GM06990 (cell line): ENCODE results near the gene RRM2.
A peak's percentile ranks its signal among the peaks of the same experiment; 100 is the strongest.
"Not testable (repeated sequence)": the region's sequence is repeated elsewhere in the genome, so short reads cannot be mapped to it uniquely, and the experiment has no call there.

ENCODE experiments used
- DNase-seq: peaks from one replicate; pipeline ENCODE4 v3.0.0-alpha.2; 2011; ENCODE audit not compliant: insufficient read length; ENCODE audit errors: extremely low read depth
- H3K27me3 ChIP-seq: replicated peaks from 2 replicates; pipeline ENCODE4 v1.6.0; 2011; ENCODE audit warnings: low read length; ENCODE audit not compliant: control insufficient read depth, insufficient read depth
- H3K36me3 ChIP-seq: 2 replicates; pipeline ENCODE4 v1.5.1; 2011; ENCODE audit warnings: low read length; ENCODE audit not compliant: control insufficient read depth, insufficient read depth
- H3K4me3 ChIP-seq: replicated peaks from 2 replicates; pipeline ENCODE4 v1.5.1; 2011; ENCODE audit warnings: low read depth, mild to moderate bottlenecking, control low read depth, low read length
- TF ChIP-seq, protein P1 (sequence below): IDR thresholded peaks from 2 replicates; pipeline ENCODE4 v1.5.1; 2011; ENCODE audit warnings: low read length, control low read depth, mild to moderate bottlenecking, inconsistent platforms; ENCODE audit not compliant: insufficient read depth, poor library complexity, severe bottlenecking

The RRM2 gene

DNA sequence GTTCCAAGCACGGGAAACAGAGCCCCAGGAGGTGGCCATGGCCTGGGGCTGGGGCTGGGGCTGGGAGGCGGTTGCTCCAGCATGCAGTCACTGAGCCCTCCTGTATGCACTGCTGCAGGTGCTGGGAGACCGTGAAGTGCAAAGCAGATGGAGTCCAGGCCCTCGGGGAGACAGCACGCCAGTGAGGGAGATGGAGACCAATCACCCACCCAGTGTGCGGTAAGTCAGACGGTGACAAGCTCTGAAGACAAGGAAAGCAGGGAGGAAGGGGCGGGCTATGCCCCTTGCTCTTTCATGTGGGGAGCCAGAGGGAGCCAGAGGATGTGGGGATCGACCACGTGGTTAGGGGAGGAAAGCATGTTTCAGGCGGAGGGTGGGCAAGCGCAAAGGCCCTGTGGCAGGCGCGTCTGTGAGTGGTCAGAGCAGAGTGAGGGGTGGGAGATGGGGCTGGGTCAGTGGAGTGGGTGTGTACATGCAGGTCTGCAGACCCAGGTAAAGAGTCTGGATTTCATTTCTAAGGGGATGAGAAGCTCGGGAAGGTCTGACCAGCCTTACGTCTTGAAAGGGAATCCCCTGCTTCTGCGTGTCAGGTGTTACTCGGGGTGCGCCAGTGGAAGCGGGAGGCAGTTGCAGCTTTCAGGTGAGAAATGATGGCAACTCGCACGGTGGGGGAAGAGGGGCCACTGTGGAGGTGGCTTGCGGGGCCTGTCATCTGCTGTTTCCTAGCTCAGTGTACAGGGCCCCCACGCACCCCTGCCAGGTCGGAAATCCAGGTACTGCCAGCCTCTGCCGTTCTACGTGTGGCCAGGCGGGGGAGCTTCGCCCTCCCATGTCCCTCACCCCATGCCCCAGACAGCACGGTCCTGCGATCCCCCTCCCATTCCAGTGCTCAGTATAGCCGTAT is 19.4 kb downstream of the RRM2 start:
- Histone ChIP-seq H3K27me3 (no peaks in the 10 kb centered on the region), H3K36me3 (peaks cover 2% of the 10 kb centered on the region), H3K4me3 (no peak overlapping the region)
- TF ChIP-seq, protein P1, sequence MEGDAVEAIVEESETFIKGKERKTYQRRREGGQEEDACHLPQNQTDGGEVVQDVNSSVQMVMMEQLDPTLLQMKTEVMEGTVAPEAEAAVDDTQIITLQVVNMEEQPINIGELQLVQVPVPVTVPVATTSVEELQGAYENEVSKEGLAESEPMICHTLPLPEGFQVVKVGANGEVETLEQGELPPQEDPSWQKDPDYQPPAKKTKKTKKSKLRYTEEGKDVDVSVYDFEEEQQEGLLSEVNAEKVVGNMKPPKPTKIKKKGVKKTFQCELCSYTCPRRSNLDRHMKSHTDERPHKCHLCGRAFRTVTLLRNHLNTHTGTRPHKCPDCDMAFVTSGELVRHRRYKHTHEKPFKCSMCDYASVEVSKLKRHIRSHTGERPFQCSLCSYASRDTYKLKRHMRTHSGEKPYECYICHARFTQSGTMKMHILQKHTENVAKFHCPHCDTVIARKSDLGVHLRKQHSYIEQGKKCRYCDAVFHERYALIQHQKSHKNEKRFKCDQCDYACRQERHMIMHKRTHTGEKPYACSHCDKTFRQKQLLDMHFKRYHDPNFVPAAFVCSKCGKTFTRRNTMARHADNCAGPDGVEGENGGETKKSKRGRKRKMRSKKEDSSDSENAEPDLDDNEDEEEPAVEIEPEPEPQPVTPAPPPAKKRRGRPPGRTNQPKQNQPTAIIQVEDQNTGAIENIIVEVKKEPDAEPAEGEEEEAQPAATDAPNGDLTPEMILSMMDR, result peak; percentile 69
- DNase-seq, result no peak

DNA sequence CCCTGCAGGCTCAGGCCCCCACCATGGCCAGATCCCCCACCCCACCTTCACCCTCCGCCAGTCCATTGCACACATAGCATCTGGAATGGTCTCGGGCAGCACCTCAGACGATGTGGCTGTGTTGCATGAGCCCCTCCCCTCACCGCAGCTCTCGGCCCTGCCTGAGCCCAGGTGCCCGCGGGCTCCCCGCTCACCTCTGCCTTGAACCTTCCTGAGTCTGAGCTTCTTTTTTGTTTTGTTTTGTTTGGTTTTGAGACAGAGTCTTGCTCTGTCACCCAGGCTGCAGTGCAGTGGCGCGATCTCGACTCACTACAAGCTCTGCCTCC is 20.1 kb downstream of the RRM2 start:
- Histone ChIP-seq H3K27me3 (no peaks in the 10 kb centered on the region), H3K4me3 (no peak overlapping the region), H3K36me3 (peaks cover 2% of the 10 kb centered on the region)
- DNase-seq, result no peak
- TF ChIP-seq, protein P1, result no peak

DNA sequence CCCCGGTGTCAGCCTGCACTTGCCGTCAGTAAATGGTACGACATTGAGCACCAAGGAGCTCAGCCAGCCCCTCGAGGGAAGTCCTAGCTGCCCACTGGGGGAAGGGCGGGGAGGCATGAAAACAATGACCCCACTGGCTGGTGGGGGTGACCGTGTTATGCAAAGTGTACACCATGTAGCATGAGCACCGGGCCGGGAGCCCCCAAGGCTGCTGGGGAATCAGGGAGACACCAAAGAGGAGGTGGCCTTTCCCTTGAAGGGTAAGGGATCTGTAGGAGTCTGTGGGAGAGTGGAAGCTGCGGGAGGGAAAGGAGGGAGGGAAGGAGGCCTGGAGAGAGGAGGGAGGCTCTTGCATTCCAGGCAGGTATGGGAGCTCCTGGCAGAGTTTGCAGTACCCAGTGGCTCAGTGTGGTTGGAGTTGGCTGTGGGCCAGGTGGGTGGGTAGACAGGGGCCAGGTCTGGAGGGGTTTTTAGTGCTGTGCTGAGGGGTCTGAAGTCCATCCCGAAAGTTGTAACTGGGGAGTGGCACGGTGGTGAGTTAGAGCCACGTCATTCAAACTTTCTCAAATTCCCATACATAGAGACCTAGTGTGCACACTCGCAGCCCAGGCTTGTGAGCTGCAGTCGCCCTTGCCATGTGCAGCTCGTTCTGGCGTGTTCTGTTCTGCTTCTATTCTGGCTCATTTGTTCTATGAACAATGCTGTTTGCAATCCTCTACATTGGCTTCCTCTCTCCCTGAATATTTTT is 22.4 kb downstream of the RRM2 start:
- TF ChIP-seq, protein P1, result no peak
- Histone ChIP-seq H3K36me3 (peaks cover 2% of the 10 kb centered on the region), H3K27me3 (no peaks in the 10 kb centered on the region), H3K4me3 (no peak overlapping the region)
- DNase-seq, result no peak

DNA sequence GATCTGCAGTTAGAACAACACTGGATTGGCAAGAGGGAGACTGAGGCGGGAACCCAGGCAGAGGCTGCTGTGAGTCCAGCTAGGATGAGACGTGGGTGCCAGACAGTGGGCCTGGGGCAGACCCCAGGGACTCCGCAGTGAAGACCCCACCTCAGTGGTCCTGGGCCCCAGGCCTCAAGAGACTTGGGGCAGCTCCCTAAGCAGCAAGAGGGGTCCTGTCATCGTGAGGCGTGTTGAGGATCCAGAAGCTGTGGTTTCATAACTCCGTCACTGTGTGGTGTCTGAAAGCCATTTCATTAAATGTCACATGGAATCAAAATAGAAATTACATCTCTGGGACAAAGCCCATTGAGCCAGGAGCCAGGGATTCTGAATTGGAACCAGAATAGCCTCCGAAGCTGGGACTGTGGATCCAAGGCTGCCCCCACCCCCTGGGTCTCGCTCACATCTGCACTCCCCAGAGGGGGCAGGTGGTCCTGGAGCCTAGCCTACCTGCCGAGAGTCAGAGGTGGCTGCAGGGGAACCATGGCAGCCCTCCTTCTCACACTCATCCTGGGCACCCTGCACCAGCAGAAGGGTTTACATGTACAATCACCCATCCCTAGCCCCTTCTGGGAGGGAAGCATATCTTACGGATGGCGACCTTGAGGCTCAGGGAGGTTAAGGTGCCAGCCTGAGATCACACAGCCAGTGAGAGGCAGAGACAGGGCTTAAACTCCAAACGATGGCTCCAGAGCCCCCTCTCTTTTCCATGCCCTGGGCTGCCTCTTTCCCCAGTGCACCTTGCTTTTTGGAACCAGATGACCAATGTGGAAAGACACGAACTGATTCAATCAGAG is 23.2 kb downstream of the RRM2 start:
- H3K4me3 ChIP-seq, result no peak overlapping the region
- TF ChIP-seq, protein P1, result no peak
- peaks cover 2% of the 10 kb centered on the region for H3K36me3 ChIP-seq
- no peaks in the 10 kb centered on the region for H3K27me3 ChIP-seq
- no peak for DNase-seq

DNA sequence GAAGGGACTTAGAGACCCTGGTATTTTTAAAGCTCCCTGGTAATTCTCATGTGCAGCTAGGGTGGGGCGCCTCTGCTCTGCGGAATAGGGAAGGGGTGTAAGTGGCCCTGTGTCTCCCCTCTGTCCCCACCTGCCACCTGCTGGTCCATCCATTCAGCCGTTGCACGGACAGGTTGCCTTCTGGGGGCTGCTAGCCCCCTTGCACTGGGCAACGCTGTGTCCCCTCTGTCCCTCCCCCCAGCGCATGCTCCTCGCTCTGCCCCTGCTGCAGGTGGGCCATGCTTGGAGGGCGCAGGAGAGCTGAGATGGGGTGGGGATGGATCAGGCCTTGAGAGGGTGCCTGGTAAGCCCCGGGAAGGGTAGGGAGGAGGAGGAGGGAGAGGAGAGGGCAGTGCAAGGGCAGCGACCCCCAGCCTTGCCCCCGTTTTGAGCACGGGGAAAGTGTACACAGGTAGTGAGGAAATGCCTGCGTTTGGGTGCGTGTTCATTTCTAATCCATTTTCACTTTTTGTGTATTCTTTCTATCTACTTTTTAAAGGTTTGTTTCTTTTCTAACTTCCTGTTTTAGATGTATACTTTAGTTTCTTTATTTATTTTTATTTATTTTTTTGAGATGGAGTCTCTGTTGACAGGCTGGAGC is 23.9 kb downstream of the RRM2 start:
- TF ChIP-seq, protein P1, result no peak
- Histone ChIP-seq H3K36me3 (peaks cover 2% of the 10 kb centered on the region), H3K4me3 (no peak overlapping the region), H3K27me3 (no peaks in the 10 kb centered on the region)
- no peak for DNase-seq

DNA sequence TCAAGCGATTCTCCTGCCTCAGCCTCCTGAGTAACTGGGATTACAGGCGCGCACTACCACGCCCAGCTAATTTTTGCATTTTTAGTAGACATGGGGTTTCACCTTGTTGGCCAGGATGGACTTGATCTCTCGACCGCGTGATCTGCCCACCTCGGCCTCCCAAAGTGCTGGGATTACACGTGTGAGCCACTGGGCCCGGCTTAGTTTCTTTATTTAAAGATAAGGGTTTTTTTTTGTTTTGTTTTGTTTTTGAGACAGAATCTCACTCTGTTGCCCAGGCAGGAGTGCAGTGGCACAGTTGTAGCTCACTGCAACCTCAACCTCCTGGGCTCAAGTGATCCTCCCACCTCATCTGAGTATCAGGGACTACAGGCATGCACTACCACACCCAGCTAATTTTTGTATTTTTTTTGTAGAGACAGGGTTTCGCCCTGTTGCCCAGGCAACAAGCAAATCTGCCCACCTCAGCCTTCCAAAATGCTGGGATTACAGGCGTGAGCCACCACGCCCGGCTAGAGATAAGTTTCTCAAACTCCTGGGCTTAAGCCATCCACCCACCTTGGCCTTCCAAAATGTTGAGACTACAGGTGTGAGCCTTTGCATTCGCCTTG is 24.6 kb downstream of the RRM2 start:
- H3K36me3 ChIP-seq, H3K27me3 ChIP-seq, H3K4me3 ChIP-seq, DNase-seq: not testable (repeated sequence)
